WTC11 (cell line): ENCODE results near the gene DGKH. TPM values are rescaled to one million over a fixed set of nuclear protein-coding genes. Genes with fewer than 3 reads are reported as not detected.
A peak's percentile ranks its signal among the peaks of the same experiment; 100 is the strongest.

Experiments
- ATAC-seq: fragments of 200-7000 bp; cut with Tn5 transposase; 2 replicates; pipeline ENCODE4 v1.10.0; 2021; ENCODE audit warnings: mild to moderate bottlenecking, moderate library complexity
- CTCF ChIA-PET: fragments of 300-600 bp; sonication (Branson Sonifier 250); formaldehyde crosslinking; loops from one replicate; lab custom pipeline; 2021; ENCODE audit warnings: antibody characterized with exemption; lab: Charles Lee
- POLR2A ChIA-PET: fragments of 350-600 bp; sonication (Branson Sonifier 250); formaldehyde crosslinking; loops from one replicate; lab custom pipeline; 2021; ENCODE audit warnings: antibody characterized with exemption; lab: Charles Lee
- DNase-seq: peaks from one replicate; pipeline ENCODE4 v3.0.0; 2021; ENCODE audit warnings: low spot score
- H3K27ac Mint-ChIP-seq: 2 replicates; pipeline ENCODE4 v1.8.0; 2021; ENCODE audit warnings: mixed read lengths
- H3K27me3 Mint-ChIP-seq: 2 replicates; pipeline ENCODE4 v1.8.0; 2021; ENCODE audit warnings: low read depth, mild to moderate bottlenecking, moderate library complexity, mixed read lengths
- H3K36me3 Mint-ChIP-seq: 2 replicates; pipeline ENCODE4 v1.8.0; 2021; ENCODE audit warnings: mixed read lengths
- H3K4me1 Mint-ChIP-seq: 2 replicates; pipeline ENCODE4 v1.8.0; 2022; ENCODE audit warnings: mixed read lengths
- H3K4me3 Mint-ChIP-seq: 2 replicates; pipeline ENCODE4 v1.8.0; 2021; ENCODE audit warnings: mild to moderate bottlenecking, moderate library complexity, mixed read lengths
- H3K9me3 Mint-ChIP-seq: 2 replicates; pipeline ENCODE4 v1.8.0; 2021; ENCODE audit warnings: mixed read lengths
- ELF4 ChIP-seq: sonication (generic); formaldehyde crosslinking; IDR thresholded peaks from 2 replicates; pipeline ENCODE4 v1.8.1; 2022; ENCODE audit warnings: low read depth, mild to moderate bottlenecking, moderate library complexity, missing genetic modification reagents
- EMX1 ChIP-seq: fragments of 250-450 bp; sonication (Bioruptor Pico); IDR thresholded peaks from 2 replicates; pipeline ENCODE4 v1.8.0; 2021; ENCODE audit warnings: mild to moderate bottlenecking
- ESRRA ChIP-seq: sonication (generic); formaldehyde crosslinking; IDR thresholded peaks from 2 replicates; pipeline ENCODE4 v1.8.1; 2022; ENCODE audit warnings: mild to moderate bottlenecking, missing genetic modification reagents, borderline replicate concordance
- GABPB1 ChIP-seq: sonication (generic); formaldehyde crosslinking; IDR thresholded peaks from 2 replicates; pipeline ENCODE4 v1.8.1; 2023; ENCODE audit warnings: mild to moderate bottlenecking, missing genetic modification reagents
- GRHL2 ChIP-seq: fragments of 250-450 bp; sonication (Bioruptor Pico); IDR thresholded peaks from 2 replicates; pipeline ENCODE4 v1.8.0; 2022; ENCODE audit warnings: mild to moderate bottlenecking, moderate library complexity; ENCODE audit not compliant: insufficient replicate concordance, severe bottlenecking
- HMGA2 ChIP-seq: fragments of 250-450 bp; sonication (Bioruptor Pico); IDR thresholded peaks from 2 replicates; pipeline ENCODE4 v1.4.0; 2021; ENCODE audit warnings: mild to moderate bottlenecking, moderate library complexity
- NR1H2 ChIP-seq: sonication (generic); formaldehyde crosslinking; IDR thresholded peaks from 2 replicates; pipeline ENCODE4 v1.9.0; 2021; ENCODE audit warnings: mild to moderate bottlenecking, moderate library complexity, missing genetic modification reagents
- SOX15 ChIP-seq: fragments of 250-450 bp; sonication (Bioruptor Pico); IDR thresholded peaks from 2 replicates; pipeline ENCODE4 v1.9.0; 2021; ENCODE audit warnings: mild to moderate bottlenecking
- SP1 ChIP-seq: sonication (generic); formaldehyde crosslinking; conservative IDR thresholded peaks from 2 replicates; pipeline ENCODE4 v1.8.1; 2022; ENCODE audit warnings: missing genetic modification reagents
- TCF7 ChIP-seq: sonication (generic); formaldehyde crosslinking; IDR thresholded peaks from 2 replicates; pipeline ENCODE4 v1.8.0; 2022; ENCODE audit warnings: mild to moderate bottlenecking, low read depth, missing genetic modification reagents, moderate library complexity
- ZNF121 ChIP-seq: sonication (generic); formaldehyde crosslinking; IDR thresholded peaks from 2 replicates; pipeline ENCODE4 v1.8.0; 2023; ENCODE audit warnings: missing genetic modification reagents
- ZNF232 ChIP-seq: sonication (generic); formaldehyde crosslinking; IDR thresholded peaks from 2 replicates; pipeline ENCODE4 v1.8.0; 2022; ENCODE audit warnings: mild to moderate bottlenecking, missing genetic modification reagents
- ZNF263 ChIP-seq: sonication (generic); formaldehyde crosslinking; IDR thresholded peaks from 2 replicates; pipeline ENCODE4 v1.8.1; 2022; ENCODE audit warnings: low read depth, mild to moderate bottlenecking, moderate library complexity, missing genetic modification reagents
- ZNF396 ChIP-seq: fragments of 250-450 bp; sonication (Bioruptor Pico); IDR thresholded peaks from 2 replicates; pipeline ENCODE4 v1.8.0; 2021; ENCODE audit warnings: mild to moderate bottlenecking, moderate library complexity, borderline replicate concordance
- ZNF425 ChIP-seq: fragments of 250-450 bp; sonication (Bioruptor Pico); conservative IDR thresholded peaks from 2 replicates; pipeline ENCODE4 v1.9.0; 2021; ENCODE audit warnings: mild to moderate bottlenecking
- total RNA-seq: library from RNA; stranded (reverse); gene quantifications from 3 replicates; pipeline ENCODE4 v1.2.3, GENCODE V29; 2021
- TF ChIP-seq, protein P1 (sequence below): sonication (generic); formaldehyde crosslinking; IDR thresholded peaks from 2 replicates; pipeline ENCODE4 v1.8.0; 2023; ENCODE audit warnings: mild to moderate bottlenecking, missing genetic modification reagents
- TF ChIP-seq, protein P2 (sequence below): sonication (generic); formaldehyde crosslinking; IDR thresholded peaks from 2 replicates; pipeline ENCODE4 v1.8.1; 2023; ENCODE audit warnings: mild to moderate bottlenecking, missing genetic modification reagents, moderate library complexity
- TF ChIP-seq, protein P3 (sequence below): fragments of 250-450 bp; sonication (Bioruptor Pico); IDR thresholded peaks from 2 replicates; pipeline ENCODE4 v1.9.0; 2021; ENCODE audit warnings: mild to moderate bottlenecking
- TF ChIP-seq, protein P4 (sequence below): sonication (generic); formaldehyde crosslinking; IDR thresholded peaks from 2 replicates; pipeline ENCODE4 v1.8.0; 2022; ENCODE audit warnings: mild to moderate bottlenecking, missing genetic modification reagents
- TF ChIP-seq, protein P5 (sequence below): sonication (generic); formaldehyde crosslinking; IDR thresholded peaks from 2 replicates; pipeline ENCODE4 v1.8.1; 2022; ENCODE audit warnings: low read depth, missing genetic modification reagents, borderline replicate concordance

DGKH gene
- total RNA-seq, 1 experiment from 2014 or later: 7.6 TPM

DNA sequence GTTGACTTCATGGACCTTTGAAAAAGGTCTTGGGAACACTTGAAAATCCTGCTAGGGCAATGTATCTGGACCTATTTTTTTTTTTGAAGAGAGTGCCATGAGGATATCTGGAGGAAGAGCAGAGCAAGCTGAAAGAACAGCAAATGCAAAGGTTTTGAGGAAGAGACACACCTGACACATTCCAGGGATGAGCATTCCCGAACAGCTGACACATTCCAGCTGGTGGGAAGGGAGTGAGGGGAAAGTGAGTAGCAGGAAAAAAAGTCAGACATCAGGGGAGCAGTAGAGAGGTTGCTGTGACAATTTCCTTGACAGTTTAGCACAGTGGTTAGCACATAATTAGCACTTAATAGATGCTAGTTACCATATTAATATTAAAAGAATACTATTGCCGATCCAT lies 14.7 kb downstream of the DGKH start (continued):
- TF ChIP-seq, protein P1, sequence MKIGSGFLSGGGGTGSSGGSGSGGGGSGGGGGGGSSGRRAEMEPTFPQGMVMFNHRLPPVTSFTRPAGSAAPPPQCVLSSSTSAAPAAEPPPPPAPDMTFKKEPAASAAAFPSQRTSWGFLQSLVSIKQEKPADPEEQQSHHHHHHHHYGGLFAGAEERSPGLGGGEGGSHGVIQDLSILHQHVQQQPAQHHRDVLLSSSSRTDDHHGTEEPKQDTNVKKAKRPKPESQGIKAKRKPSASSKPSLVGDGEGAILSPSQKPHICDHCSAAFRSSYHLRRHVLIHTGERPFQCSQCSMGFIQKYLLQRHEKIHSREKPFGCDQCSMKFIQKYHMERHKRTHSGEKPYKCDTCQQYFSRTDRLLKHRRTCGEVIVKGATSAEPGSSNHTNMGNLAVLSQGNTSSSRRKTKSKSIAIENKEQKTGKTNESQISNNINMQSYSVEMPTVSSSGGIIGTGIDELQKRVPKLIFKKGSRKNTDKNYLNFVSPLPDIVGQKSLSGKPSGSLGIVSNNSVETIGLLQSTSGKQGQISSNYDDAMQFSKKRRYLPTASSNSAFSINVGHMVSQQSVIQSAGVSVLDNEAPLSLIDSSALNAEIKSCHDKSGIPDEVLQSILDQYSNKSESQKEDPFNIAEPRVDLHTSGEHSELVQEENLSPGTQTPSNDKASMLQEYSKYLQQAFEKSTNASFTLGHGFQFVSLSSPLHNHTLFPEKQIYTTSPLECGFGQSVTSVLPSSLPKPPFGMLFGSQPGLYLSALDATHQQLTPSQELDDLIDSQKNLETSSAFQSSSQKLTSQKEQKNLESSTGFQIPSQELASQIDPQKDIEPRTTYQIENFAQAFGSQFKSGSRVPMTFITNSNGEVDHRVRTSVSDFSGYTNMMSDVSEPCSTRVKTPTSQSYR: no peak
- no peak for TF ChIP-seq ZNF396
- TF ChIP-seq TCF7 (CRISPR knock-in tag): no peak
- TF ChIP-seq GRHL2: no peak
- no peak for TF ChIP-seq SOX15

GRCh38 chr13:42064259-42064658 lies 15.8 kb downstream of the DGKH start:
- POLR2A ChIA-PET: no interaction called here
- CTCF ChIA-PET: no interaction called here
- TF ChIP-seq ZNF396: no peak
- TF ChIP-seq, protein P2, sequence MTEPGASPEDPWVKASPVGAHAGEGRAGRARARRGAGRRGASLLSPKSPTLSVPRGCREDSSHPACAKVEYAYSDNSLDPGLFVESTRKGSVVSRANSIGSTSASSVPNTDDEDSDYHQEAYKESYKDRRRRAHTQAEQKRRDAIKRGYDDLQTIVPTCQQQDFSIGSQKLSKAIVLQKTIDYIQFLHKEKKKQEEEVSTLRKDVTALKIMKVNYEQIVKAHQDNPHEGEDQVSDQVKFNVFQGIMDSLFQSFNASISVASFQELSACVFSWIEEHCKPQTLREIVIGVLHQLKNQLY: no peak
- H3K9me3 Mint-ChIP-seq: peaks cover 3% of the 10 kb centered on the region; the same call in 1 of the 2 replicates
- ATAC-seq (no peak), DNase-seq (no peak)
- H3K4me1 Mint-ChIP-seq: peaks cover 5% of the 10 kb centered on the region; the same call in 1 of the 2 replicates
- H3K36me3 Mint-ChIP-seq: peaks cover 10% of the 10 kb centered on the region
- peak overlapping the region; percentile 11 for H3K27ac Mint-ChIP-seq
- H3K27me3 Mint-ChIP-seq: no peaks in the 10 kb centered on the region
- no peak overlapping the region for H3K4me3 Mint-ChIP-seq

DNA sequence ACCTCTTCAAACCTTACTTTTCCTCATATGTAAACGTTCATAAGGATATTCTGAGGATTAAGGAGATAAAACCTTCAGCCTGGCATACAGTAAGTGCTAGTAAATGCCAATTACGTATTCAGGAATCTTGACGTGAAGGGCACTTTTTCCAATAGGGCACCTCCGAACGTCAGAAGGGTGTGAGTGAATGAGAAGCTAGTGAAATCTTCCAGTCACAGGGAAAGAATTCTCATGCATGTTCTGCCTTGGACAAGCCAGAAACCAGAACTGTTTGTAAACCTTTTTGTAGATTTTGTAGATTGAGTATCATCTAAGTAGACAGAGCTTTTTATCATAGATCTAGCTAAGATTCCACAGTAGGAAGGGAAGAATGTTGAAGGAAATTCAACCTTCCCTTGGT lies 16.5 kb downstream of the DGKH start:
- Mint-ChIP-seq H3K27ac (no peak overlapping the region), H3K27me3 (no peaks in the 10 kb centered on the region), H3K9me3 (peaks cover 3% of the 10 kb centered on the region; the same call in 1 of the 2 replicates), H3K36me3 (peaks cover 10% of the 10 kb centered on the region), H3K4me1 (peaks cover 5% of the 10 kb centered on the region; the same call in 1 of the 2 replicates), H3K4me3 (no peak overlapping the region)
- POLR2A ChIA-PET: no interaction called here
- ATAC-seq (no peak), DNase-seq (no peak)
- CTCF ChIA-PET: no interaction called here
- TF ChIP-seq HMGA2 (CRISPR knock-in tag) (no peak), ZNF232 (CRISPR knock-in tag) (no peak)
- TF ChIP-seq, protein P3, sequence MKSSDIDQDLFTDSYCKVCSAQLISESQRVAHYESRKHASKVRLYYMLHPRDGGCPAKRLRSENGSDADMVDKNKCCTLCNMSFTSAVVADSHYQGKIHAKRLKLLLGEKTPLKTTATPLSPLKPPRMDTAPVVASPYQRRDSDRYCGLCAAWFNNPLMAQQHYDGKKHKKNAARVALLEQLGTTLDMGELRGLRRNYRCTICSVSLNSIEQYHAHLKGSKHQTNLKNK (CRISPR knock-in tag): no peak
- TF ChIP-seq, protein P4, sequence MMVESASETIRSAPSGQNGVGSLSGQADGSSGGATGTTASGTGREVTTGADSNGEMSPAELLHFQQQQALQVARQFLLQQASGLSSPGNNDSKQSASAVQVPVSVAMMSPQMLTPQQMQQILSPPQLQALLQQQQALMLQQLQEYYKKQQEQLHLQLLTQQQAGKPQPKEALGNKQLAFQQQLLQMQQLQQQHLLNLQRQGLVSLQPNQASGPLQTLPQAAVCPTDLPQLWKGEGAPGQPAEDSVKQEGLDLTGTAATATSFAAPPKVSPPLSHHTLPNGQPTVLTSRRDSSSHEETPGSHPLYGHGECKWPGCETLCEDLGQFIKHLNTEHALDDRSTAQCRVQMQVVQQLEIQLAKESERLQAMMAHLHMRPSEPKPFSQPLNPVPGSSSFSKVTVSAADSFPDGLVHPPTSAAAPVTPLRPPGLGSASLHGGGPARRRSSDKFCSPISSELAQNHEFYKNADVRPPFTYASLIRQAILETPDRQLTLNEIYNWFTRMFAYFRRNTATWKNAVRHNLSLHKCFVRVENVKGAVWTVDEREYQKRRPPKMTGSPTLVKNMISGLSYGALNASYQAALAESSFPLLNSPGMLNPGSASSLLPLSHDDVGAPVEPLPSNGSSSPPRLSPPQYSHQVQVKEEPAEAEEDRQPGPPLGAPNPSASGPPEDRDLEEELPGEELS: no peak

GRCh38 chr13:42065414-42065813 lies 17.0 kb downstream of the DGKH start:
- Mint-ChIP-seq H3K4me3 (no peak overlapping the region), H3K27ac (no peak overlapping the region), H3K4me1 (peaks cover 5% of the 10 kb centered on the region; the same call in 1 of the 2 replicates), H3K36me3 (peaks cover 10% of the 10 kb centered on the region), H3K27me3 (no peaks in the 10 kb centered on the region), H3K9me3 (peaks cover 3% of the 10 kb centered on the region; the same call in 1 of the 2 replicates)
- CTCF ChIA-PET: no interaction called here
- ATAC-seq: no peak
- POLR2A ChIA-PET: no interaction called here
- no peak for TF ChIP-seq ZNF263 (CRISPR knock-in tag)
- DNase-seq: no peak

GRCh38 chr13:42066542-42066941 lies 18.1 kb downstream of the DGKH start:
- no peak for DNase-seq
- Mint-ChIP-seq H3K9me3 (peaks cover 3% of the 10 kb centered on the region; the same call in 1 of the 2 replicates), H3K36me3 (peaks cover 10% of the 10 kb centered on the region), H3K4me1 (peaks cover 5% of the 10 kb centered on the region; the same call in 1 of the 2 replicates), H3K27me3 (no peaks in the 10 kb centered on the region), H3K27ac (no peak overlapping the region), H3K4me3 (no peak overlapping the region)
- POLR2A ChIA-PET: no interaction called here
- ATAC-seq: no peak
- CTCF ChIA-PET: no interaction called here
- no peak for TF ChIP-seq EMX1 (CRISPR knock-in tag)
- TF ChIP-seq GABPB1: no peak
- TF ChIP-seq ELF4 (CRISPR knock-in tag): no peak
- TF ChIP-seq TCF7 (CRISPR knock-in tag): no peak
- TF ChIP-seq NR1H2 (CRISPR knock-in tag): no peak
- no peak for TF ChIP-seq SP1 (CRISPR knock-in tag)
- TF ChIP-seq ESRRA (CRISPR knock-in tag): no peak
- TF ChIP-seq ZNF425: no peak
- TF ChIP-seq, protein P5, sequence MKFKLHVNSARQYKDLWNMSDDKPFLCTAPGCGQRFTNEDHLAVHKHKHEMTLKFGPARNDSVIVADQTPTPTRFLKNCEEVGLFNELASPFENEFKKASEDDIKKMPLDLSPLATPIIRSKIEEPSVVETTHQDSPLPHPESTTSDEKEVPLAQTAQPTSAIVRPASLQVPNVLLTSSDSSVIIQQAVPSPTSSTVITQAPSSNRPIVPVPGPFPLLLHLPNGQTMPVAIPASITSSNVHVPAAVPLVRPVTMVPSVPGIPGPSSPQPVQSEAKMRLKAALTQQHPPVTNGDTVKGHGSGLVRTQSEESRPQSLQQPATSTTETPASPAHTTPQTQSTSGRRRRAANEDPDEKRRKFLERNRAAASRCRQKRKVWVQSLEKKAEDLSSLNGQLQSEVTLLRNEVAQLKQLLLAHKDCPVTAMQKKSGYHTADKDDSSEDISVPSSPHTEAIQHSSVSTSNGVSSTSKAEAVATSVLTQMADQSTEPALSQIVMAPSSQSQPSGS (CRISPR knock-in tag): no peak
- no peak for TF ChIP-seq ZNF121 (CRISPR knock-in tag)
